Activated CD4-positive, alpha-beta T cell treated with anti-CD3 and anti-CD28 coated beads for 48 hours (primary cell): ENCODE results near the gene SPSB3.
"Not testable (repeated sequence)": the region's sequence is repeated elsewhere in the genome, so short reads cannot be mapped to it uniquely, and the experiment has no call there.

ENCODE experiments used
- DNase-seq: peaks from one replicate; pipeline ENCODE4 v3.0.0-alpha.2; 2020

The SPSB3 gene

GRCh38 chr16:1734816-1735215 is 47.6 kb downstream of the SPSB3 start:
- no peak for DNase-seq

- no peak for DNase-seq
Observed at GRCh38 chr16:1734123-1734522, 48.2 kb downstream of the SPSB3 start.

GRCh38 chr16:1732551-1732987 is 49.8 kb downstream of the SPSB3 start:
- DNase-seq = not testable (repeated sequence)

GRCh38 chr16:1732071-1732470 is 50.3 kb downstream of the SPSB3 start:
- DNase-seq = no peak

GRCh38 chr16:1731603-1732002 is 50.8 kb downstream of the SPSB3 start:
- DNase-seq = no peak

- no peak for DNase-seq
Observed at GRCh38 chr16:1731073-1731472, 51.3 kb downstream of the SPSB3 start.

GRCh38 chr16:1729445-1729844 is 52.9 kb downstream of the SPSB3 start:
- DNase-seq = no peak

GRCh38 chr16:1729026-1729425 is 53.3 kb downstream of the SPSB3 start:
- DNase-seq = no peak

- no peak for DNase-seq
Observed at GRCh38 chr16:1727651-1728624, 54.4 kb downstream of the SPSB3 start.
